Measurements from ENCODE around the gene GNB1L. TPM values are rescaled to one million over a fixed set of nuclear protein-coding genes. Genes with fewer than 3 reads are reported as not detected.

GNB1L gene
- total and polyA plus RNA-seq, 9 of the 15 experiments (the other 6 are each of a cell fraction or from before 2014, with no cell fraction given), result 0.56 to 50.5 (median 10.2) TPM

- no peak for TF ChIP-seq RAD21 (CRISPR knock-in tag; conservative IDR thresholded peaks at IDR 0.05 in 1 of 2, IDR thresholded peaks at IDR 0.05 in 1 of 2)
- TF ChIP-seq OTX1 (CRISPR knock-in tag; IDR thresholded peaks at IDR 0.05), result 0 out of 2 replicates have a peak, but pooled peaks have one; percentile 17
- TF ChIP-seq CEBPG (CRISPR knock-in tag; IDR thresholded peaks at IDR 0.05), result no peak
- no peak for TF ChIP-seq CEBPG (tag; conservative IDR thresholded peaks at IDR 0.05 in 1 of 2, IDR thresholded peaks at IDR 0.05 in 1 of 2)
- no peak for TF ChIP-seq TRIM25 (IDR thresholded peaks at IDR 0.05; ENCODE audit: borderline replicate concordance)
- no peak for TF ChIP-seq CBFB (CRISPR knock-in tag; IDR thresholded peaks at IDR 0.05)
- TF ChIP-seq ZNF445 (CRISPR knock-in tag; IDR thresholded peaks at IDR 0.05; ENCODE audit: low read depth), result no peak
- TF ChIP-seq ZNF780A (CRISPR knock-in tag; IDR thresholded peaks at IDR 0.05), result no peak
- TF ChIP-seq CEBPZ (IDR thresholded peaks at IDR 0.05; ENCODE audit: borderline replicate concordance, low read depth, low read length), result no peak
- no peak for TF ChIP-seq THAP7 (CRISPR knock-in tag; IDR thresholded peaks at IDR 0.05)
- no peak for TF ChIP-seq ZEB2 (IDR thresholded peaks at IDR 0.05)
- no peak for TF ChIP-seq SIN3A (IDR thresholded peaks at IDR 0.05; ENCODE audit: borderline replicate concordance in 2 of 2, control insufficient read depth in 1 of 2, low read depth in 2 of 2, low read length in 2 of 2)
- TF ChIP-seq FOXO4 (CRISPR knock-in tag; IDR thresholded peaks at IDR 0.05), result no peak
- TF ChIP-seq ZNF551 (CRISPR knock-in tag; IDR thresholded peaks at IDR 0.05), result no peak
- no peak for TF ChIP-seq MYNN (IDR thresholded peaks at IDR 0.05)
- 0 out of 2 replicates have a peak, but pooled peaks have one; percentile 6 for TF ChIP-seq MYNN (CRISPR knock-in tag; IDR thresholded peaks at IDR 0.05)
- no peak for TF ChIP-seq FUS (optimal IDR thresholded peaks at IDR 0.05; ENCODE audit: low read depth, low read length)
- TF ChIP-seq ELK1 (CRISPR knock-in tag; IDR thresholded peaks at IDR 0.05), result no peak
- TF ChIP-seq MCM5 (IDR thresholded peaks at IDR 0.05; ENCODE audit: low read depth), result no peak
Measured at GRCh38 chr22:19783586-19784383, 70.9 kb downstream of the GNB1L start (continued).
